Medulla oblongata (tissue), 1 donor: ENCODE measurements around the gene CCDC137.
A peak's percentile ranks its signal among the peaks of the same experiment; 100 is the strongest.

ENCODE experiments used
- DNase-seq: peaks from one replicate; pipeline ENCODE4 v3.0.0-alpha.2; 2015; ENCODE audit errors: extremely low spot score

The CCDC137 gene

GRCh38 chr17:81701288-81702071 is 34.9 kb downstream of the CCDC137 start:
- no peak for DNase-seq

GRCh38 chr17:81702934-81703746 is 36.6 kb downstream of the CCDC137 start, which contains the start of gene MRPL12:
TSS of gene MRPL12 (plus strand) at chr17:81703367. CDS start at chr17:81703502, 135 bp downstream.
- DNase-seq: peak; percentile 98

DNA sequence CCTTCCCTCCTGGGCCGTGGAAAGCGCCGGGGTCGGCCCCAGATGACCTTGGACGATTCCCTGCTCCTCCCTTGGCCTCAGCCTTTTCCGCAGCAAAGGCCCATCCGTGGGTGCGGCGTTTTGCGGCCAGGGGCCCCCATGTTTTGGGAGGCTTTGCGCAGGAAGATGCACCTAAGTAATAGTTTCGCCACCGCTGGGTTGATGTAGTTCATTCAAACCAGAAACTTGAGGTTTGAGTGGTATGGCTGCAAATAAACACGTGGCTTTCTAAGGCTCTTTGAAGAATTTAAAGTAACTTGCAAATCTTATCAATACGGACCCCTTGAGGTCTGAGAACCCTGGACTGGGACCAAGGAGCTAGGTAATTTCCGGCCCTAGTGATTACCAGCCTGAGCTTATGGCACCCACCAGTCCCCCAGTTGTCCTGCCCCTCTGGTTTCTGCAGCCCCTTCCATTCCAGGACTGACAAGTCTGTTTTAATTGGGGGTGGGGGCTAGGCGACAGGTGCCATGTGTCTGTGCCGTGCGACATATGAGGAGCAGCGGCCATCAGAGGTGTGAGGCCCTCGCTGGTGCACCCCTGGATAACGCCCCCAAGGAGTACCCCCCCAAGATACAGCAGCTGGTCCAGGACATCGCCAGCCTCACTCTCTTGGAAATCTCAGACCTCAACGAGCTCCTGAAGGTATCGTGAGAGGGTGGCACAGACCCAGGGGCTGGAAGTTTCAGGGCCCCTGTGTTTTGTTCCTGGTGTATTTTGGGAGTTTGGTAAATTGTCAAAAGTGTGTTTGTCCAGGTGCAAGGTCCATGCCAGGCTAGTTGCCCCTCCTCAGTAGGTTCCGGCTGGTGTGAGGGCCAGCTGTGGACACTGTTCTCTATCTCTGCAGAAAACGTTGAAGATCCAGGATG is 37.5 kb downstream of the CCDC137 start:
- DNase-seq: no peak

DNA sequence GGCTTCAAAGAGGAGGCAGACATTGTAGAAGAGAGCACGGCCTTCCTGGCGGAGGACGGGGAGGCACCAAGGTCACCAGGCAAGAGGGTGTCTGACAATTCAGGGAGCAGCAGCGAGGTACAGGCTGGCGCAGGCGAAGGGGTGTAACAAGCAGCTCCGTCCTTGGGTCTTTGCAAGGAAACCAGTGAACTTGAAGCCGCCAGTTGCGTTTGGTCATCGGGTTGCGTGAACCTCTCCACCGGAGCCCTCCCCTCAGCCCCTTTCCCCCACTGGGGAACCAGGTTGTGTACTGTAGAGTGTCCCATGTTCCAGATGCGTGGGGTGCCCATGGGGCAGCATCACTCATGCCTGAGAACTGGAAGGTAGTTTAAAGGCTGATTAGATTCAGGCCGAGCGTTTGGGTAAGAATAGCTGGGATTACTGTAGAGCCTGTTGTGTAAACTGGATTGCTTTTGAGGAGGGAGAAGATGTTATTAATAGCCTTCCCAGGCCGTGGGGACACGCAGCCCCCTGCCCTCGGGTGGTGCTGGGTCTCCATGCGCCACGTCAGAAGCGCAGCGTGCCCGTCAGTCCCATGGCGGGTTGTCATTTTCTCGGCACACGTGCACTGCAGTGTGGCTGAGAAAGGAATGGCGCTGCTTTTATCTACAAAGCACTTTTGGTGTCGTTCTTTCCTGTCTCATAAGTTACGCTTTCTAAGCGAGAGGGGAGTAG is 39.1 kb downstream of the CCDC137 start:
- DNase-seq: no peak

DNA sequence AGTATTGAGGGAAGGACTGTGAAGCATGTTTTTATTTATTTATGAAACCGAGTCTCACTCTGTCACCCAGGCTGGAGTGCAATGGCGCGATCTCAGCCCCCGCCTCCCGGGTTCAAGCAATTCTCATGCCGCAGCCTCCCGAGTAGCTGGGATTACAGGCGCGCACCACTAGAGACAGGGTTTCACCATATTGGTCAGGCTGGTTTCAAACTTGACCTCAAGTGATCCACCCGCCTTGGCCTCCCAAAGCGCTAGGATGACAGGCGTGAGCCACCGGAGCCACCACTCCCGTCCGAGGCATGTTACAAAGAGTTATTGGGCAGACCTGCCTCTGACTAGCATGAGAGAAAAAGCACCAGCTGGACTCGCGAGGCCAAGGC is 39.7 kb downstream of the CCDC137 start:
- DNase-seq: no peak

DNA sequence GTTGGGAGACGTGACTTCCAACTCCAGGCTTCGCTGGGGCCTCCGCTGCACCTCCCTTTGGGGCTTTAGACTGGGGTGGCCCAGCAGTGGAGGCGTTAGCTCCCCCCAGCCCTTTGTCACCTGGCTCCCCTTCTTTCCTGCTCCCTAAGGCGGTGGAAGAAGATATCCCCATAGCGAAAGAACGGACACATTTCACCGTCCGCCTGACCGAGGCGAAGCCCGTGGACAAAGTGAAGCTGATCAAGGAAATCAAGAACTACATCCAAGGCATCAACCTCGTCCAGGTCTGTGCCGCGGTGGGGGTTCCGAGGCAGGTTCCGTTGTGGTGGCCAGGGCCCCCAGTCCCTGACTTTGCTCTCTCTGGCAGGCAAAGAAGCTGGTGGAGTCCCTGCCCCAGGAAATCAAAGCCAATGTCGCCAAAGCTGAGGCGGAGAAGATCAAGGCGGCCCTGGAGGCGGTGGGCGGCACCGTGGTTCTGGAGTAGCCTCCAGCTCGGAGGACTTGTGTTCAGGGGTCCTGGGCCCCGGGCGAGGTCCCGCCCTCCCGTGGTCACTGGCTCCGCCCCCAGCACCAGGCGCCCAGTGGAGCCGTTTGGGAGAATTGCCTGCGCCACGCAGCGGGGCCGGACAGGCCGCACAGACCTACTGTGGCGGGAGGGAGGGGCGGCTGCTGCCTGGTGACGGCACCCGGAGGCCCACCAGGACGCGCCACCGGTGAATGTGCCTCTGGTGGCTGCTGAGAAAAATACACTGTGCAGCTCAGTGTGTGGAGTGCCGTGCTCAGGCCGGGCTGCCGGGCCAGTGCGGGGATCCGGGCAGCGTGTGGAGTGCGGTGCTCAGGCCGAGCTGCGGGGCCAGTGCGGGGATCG is 40.5 kb downstream of the CCDC137 start:
- DNase-seq: no peak

GRCh38 chr17:81707725-81708646 is 41.4 kb downstream of the CCDC137 start:
- no peak for DNase-seq

DNA sequence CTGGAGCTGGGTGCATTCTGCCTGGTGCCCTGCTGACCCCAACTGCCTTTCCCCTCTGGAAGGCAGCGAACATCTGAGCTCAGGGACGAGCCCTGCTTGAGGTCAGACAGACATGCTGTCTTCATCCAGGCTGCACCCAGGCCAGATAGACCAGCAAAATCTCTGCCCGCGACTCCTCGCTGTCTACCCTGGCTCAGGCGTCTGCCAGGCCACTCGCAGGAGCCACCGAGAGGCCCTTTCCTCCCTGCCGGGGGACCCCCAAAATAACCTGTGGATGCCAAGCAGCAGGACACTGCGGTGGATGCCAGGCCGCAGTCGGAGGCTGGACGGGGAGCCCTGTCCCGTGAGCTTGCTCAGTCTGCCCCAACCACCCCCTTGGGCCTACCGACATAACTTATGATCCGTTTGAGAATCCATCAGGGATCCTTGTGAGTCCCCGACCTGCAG is 42.2 kb downstream of the CCDC137 start:
- no peak for DNase-seq

DNA sequence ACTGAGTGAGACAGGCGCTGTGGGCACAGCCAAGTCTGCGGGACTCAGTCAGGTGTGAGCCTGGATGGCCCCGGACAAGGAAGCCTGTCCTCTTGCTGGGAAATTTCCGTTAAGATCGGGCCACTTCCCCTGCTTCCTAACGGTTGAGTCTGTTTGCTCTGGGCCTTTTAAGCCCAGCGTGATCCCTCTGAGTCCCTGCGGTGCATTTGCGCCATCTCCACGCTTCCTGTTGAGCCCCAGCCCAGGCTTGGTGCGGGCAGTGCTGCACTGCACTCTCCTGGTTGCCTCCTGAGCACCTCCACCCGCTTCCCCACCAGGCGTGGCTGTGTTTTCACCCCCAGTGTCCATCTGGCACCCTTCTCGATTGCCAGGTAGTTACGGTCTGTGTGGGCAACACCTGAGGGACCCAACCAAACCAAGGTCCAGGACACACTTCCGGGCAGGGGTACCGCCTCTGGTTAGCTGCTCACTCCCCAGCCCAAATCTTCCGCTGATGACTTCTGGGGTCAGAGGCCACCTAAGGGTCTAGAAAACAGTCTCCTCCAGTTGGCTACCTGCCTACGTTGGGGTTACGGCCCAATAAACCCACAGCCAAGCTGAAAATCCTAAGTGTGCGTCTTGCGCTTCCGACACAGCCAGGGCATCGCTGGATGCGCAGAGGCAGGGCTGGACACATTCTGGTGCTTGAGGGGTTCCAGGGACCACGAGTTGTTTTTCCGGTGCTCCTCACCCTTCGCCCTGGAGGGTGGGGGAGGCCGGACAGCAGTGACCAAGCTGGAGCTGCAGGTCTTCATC is 44.2 kb downstream of the CCDC137 start:
- no peak for DNase-seq

- DNase-seq: peak; percentile 76
These were observed 45.4 kb downstream of the CCDC137 start, which contains the start of gene SLC25A10 for GRCh38 chr17:81711814-81712467. TSS of gene SLC25A10 (plus strand) at chr17:81712284. CDS start at chr17:81712427, 143 bp downstream.

DNA sequence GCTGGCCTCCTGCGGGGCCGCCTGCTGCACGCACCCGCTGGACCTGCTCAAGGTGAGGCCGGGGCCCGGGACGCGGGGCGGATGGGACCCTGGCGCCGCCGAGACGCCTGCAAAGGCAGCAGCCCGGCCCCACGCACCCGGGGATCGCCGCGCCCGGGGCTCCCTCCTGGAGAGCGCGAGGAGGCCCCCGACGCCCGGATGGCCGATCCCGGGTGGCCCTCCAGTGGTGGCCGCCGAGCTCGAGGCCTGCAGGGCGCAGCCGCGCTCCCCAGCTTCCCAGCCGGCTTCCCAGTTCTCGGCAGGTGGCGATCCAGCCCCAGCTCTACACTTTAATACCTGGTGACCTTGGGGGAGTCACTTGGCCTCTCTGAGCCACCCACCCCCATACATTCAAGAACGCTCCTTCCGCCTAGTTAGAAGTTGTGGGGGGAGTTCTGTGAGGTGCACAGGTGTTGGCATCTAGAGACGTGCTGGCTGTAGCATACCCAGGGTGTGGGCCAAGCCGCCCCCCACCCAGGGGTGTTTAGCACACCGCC is 46.0 kb downstream of the CCDC137 start:
- no peak for DNase-seq

- DNase-seq: peak; percentile 50
These were observed 46.5 kb downstream of the CCDC137 start for GRCh38 chr17:81713004-81713555.

DNA sequence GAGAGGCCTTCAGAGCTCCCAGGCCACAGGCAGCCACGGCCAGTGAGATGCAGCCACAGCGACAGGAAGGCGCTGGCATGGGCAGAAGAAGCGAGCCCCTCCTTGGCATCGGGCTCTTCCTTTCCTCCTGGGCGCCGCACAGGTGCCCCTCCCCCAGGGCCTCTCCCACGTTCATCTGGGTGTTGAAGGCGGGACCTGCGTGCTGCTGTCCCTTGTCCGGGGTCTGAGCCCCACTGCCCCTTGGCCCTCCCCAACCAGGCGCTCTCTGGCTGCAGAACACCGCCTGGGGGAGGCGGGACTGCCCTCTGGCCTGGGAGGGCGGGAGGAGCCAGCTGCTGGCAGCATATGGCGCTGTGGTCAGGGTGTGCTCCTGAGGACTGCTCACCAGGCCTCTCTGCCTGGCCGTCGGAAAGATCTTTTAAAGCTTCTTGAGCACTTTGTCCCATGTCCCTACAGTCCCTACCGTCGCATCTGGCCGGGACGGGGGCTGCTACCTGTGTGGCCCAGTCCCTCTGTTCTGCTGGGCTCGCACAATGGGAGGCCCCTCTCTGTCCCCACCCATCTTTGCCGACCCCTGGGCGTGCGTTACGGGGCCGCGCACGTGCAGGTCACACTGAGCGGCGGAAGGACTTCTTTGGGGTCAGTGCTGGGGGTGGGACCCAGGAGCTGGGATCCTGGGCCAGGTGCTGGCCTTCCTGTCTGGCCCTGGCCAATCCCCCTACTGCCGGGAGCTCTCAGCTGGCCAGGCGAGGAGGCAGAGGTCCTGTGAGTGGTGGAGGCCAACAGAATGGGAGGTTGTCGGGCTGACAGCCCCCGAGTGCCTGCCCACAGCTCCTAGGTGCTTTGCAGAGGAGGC is 47.2 kb downstream of the CCDC137 start:
- no peak for DNase-seq

GRCh38 chr17:81714412-81715106 is 48.0 kb downstream of the CCDC137 start:
- DNase-seq: no peak

DNA sequence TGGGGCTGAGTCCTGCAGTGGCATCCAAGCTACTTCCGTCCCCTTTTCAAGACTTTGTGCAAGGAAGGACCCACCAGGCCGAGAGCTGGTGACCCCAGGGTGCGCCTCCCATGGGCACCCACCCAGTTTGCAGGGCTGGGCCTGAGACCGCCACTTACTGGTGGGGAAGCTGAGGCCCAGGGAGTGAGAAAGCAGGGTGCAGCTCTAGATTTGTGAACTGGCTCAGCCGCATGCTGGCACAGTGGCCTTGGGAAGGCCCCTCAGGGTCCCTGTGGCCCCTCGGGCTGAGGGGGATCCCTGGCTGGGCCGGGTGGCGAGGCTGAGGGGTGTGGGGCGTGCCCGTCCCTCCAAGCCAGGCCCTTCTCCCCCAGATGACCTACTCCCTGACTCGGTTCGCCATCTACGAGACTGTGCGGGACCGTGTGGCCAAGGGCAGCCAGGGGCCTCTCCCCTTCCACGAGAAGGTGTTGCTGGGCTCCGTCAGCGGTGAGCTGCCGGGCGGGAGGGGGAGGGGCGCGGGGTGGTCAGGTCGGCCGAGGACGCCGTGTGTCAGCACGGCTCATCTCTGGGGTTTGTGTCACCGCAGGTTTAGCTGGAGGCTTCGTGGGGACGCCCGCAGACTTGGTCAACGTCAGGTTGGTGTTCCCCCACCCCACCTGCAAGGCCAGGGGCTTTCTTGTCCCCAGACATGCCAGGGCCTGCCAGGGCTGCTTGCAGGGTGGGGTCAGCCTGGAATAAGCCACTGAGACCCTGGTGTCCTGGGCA is 48.8 kb downstream of the CCDC137 start:
- DNase-seq: no peak
